GM18858 (cell line): ENCODE results near the gene AMZ1.

Source experiments
- ATAC-seq: cut with Tn5 transposase; IDR thresholded peaks from one replicate; pipeline ENCODE4 v1.9.1; 2021; ENCODE audit not compliant: unreplicated experiment

The AMZ1 gene

GRCh38 chr7:2650451-2650850 lies 37.6 kb upstream of the AMZ1 start:
- ATAC-seq: no peak

- no peak for ATAC-seq
Measured at GRCh38 chr7:2651336-2651735, 36.7 kb upstream of the AMZ1 start.

GRCh38 chr7:2651847-2652735 lies 35.9 kb upstream of the AMZ1 start:
- no peak for ATAC-seq

DNA sequence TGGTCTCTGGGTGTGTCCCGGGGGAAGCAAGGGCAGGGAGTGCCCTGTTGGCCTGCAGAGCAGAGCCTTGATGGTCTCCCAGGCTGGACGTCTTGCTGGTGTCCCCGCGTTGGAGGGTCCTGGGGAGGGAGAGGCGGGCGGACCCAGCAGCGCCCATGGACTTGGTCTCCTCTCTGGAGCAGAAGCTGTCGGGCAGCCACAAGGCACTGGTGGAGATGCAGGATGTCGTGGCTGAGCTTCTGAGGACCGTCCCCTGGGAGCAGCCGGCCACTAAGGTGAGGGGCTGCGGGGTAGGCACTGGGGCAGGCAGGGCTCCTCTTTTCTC lies 35.3 kb upstream of the AMZ1 start:
- no peak for ATAC-seq

DNA sequence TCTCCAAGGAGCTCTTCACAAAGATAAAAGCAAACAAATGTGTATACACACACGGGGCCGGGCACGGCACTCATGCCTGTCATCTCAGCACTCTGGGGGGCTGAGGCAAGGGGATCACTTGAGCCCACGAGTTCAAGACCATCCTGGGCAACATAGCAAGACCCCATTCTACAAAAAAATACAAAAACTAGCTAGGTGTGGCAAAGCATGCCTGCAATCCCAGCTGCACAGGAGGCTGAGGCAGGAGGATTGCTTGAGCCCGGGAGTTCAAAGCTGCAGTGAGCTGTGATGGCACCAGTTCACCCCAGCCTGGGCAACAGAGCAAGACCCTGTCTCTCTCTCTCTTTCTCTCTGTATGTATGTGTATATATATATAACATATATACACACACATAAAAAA lies 33.9 kb upstream of the AMZ1 start:
- ATAC-seq: no peak

DNA sequence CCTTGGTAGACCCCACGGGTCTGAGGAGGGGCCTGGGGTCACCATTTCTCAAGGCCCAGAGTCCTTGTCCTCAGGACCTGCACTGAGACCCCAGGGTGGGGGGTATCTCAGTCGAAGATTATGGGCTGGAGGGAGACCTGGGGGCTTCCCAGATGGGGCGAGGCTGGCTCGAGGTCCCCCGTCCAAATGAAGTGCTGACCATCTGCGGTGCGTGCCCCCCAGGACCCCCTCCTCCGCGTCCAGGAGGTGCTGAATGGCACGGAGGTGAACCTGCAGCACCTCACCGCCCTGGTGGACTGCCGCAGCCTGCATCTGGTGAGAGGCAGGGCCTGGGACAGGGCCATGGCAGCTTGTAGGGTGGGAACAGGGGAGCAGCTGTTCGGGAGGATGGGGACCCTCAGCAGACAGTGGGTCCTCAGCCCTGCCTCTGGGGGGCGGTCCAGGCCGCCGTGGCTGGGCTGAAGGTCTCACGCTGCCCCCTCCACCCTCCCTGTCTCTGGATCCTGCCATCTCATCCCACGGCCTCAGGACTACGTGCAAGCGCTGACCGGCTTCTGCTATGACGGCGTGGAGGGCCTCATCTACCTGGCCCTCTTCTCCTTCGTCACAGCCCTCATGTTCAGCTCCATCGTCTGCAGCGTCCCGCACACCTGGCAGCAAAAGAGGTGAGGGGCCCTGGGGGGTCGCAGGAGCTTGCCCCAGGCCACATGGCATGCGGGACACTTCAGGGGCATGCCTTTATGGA lies 32.0 kb upstream of the AMZ1 start:
- no peak for ATAC-seq

- ATAC-seq: no peak
Measured at GRCh38 chr7:2657208-2657607, 30.8 kb upstream of the AMZ1 start.

DNA sequence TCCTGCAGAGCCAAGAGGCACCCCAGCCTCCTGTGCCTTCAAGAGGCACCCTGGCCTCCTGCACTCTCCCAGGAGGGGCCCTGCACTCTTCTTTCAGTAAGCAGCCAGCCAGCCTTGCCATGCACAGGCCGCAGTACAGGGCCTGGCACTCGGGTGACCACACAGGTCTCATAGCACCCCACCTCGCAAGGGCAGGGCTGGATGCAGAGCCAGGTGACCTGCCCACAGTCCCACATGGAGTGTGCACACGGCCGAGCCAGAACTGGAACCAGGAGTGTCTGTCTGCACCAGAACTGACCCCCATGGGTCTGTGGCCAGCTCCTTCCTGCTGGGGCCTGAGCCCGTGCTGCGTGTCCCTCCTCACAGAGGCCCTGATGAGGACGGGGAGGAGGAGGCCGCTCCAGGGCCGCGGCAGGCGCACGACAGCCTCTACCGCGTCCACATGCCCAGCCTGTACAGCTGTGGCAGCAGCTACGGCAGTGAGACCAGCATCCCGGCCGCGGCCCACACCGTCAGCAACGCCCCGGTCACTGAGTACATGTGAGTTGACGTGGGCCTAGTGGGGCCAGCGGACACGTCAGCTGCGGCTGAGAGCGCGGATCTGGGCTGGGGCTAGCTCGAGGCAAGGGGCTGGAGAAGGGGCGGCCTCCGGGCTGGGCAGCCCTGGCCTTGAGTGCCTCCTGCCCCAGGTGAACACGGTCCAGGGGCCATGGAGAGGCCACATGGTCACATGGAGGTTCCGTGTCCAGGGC lies 29.9 kb upstream of the AMZ1 start:
- no peak for ATAC-seq

DNA sequence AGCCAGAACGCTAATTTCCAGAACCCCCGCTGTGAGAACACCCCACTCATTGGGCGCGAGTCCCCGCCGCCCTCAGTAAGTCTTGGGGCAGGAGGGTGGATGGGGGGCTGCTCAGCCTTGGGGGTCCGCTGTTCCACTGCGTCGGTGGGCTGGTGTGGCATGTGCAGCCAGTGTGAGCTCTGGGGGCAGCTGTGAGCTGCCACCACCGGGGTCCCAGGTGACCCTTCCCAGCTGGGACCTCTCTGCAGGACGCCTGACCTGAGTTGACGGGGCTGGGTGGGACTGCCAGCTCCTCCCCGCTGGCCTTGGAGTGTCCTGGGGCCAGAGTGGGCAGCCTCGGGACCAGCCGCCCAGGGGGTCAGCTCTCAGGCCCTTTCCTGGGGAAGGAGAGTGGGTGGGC lies 29.1 kb upstream of the AMZ1 start:
- no peak for ATAC-seq

DNA sequence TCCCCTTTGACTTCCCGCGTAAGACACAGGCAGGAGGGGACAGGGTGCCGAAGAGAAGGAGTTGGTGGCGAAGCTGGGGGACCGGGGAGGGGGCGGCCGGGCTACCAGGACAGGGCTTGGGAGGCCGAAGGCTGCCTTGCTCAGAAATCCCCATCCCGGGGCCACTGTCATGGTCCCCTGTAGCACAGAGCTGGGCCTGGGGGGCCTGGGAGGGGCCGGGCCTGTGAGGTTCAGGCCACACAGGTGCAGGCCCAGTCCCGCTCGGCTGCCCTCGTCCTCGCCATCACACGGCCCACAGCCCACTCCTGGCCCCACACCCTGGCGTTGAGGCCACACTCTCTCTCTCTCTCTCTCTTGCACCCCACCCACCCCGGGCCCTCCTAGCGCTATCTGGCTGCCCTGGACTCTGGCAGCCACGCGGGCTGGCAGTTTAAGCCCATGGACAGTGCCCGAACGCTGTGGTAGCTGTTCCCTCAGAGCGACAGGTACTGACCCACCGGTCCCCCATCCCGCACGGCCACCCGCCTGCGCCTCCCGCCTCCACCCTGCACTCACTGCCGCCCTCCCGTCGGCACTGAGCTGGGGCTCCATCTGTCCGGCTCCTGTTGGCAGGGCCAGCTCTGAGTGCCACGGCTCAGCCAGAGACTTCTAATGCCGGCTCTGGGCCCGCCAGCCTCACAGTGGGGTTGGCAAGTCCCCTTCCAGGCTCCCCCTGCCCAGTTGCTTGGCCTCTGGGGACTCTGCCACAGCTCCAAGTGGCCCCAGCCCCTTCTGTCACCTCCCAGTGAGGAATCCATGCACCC lies 28.2 kb upstream of the AMZ1 start:
- ATAC-seq: no peak

DNA sequence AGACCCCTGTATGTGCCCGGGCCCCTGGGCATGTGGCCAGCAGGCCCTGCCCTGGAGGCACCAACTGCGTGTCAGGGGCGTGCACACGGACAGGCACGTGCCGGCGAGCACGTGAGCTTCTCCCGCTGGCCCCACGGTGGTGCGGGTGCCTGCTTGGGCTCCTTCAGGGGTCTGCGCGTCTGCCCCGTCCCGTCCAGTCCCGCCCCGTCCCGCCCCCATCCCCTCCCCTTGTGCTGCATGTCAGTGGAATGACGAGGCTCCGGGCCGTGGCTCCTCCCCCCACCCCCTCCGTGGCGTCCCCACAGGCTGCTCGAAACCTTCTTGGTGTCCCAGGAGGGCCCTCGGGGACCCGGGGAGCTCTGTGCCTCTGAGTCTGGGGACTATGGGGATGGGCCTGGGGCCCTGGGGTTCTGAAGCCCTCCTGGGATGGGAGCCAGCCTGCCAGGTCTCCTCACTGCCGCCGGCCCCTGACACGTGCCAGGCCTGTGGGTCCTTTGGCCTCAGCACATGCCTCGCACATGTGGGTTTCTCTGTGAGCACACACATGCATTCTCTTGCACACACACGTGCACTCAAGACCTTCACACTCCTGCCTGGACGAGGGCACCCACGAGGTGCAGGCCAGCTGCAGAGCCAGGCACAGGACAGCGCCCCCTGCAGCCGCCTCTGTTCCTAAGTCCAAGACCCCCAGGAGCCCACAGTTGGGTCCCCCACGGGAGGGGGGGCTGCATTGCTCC lies 27.5 kb upstream of the AMZ1 start:
- ATAC-seq: no peak

DNA sequence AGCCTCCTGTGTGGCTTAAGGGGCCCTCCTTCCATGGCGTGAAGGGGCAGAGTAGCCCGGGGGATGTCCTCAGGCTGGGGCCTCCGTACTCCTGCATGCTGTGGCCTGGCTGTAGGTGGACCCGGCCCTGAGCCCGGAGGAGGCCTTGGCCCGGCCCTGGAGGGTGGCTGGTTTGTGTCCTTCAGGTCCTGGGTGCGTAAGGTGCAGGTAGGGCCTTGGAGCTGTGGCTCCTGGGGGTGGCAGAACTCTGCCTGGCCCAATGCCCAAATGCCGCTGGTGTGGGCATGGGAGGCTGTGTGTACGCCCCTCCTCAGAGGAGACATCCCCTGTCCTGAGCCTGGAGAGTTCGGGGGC lies 26.9 kb upstream of the AMZ1 start:
- no peak for ATAC-seq

DNA sequence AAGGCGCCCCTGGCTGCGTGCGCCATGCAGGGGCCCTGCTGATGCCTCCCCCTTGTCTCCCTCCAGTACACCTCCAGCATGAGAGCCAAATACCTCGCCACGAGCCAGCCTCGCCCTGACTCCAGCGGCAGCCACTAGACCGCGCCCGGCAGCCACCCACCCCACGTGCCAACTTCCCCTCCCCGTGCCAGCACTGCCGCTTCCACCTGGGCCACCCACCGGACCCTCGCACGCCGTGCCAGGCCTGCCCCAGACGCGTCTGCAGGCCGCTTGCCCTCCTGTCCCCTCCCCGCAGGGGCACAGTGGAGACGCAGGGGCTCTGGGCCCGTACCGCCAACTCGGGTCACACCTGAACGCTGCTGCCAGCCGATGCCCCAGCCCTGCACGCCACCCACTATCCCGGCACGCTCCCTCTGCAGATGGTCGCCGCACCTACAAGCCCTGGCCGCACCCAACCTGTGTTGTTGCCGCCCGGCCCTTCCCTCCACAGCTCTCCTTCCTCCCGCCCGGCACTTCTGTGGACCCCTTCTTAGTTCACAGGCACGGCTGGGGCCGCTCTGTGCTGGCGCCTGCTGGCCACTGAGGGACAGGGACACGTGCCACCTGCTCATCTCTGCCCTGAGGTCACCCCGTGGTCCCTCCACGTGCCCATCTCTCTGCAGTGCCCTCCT lies 26.3 kb upstream of the AMZ1 start:
- ATAC-seq: no peak

GRCh38 chr7:2662273-2663120 lies 25.5 kb upstream of the AMZ1 start:
- no peak for ATAC-seq

DNA sequence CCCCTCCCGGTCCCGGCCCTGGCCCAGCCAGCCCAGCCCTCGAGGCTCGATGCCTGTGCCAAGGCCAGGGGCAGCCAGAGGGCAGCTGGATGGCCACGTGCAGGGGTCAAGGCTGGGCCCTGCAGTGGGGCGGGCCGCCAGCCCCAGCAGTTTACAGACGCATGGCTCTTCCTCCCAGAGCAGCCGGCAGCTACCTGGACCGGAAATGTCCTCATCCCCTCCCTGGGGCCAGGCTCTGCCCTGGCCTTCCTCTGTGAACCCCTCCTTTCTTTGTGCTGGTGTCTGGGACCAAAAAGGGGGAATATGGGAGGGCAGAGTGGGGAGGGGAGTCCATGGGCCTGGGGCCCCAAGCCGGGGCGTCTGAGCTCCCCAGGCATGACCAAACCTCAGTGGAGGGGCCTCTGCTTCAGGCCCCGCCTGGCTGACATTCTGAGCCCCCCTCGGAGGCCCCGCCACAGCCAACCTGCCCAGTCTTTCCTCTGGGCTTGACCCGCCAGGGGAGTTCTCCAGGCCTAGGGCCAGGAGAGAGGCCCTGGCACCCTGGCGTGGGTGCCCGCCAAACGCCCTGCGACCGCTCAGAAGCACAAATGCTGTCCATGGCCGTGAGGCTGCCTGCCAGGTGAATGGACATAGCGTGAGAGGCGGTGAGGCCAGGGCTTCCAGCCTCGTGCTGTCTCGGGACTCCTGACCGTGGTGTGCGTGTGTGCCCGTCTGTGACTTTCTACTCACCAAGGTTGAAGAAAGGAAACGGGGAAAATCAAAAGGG lies 24.7 kb upstream of the AMZ1 start:
- no peak for ATAC-seq

DNA sequence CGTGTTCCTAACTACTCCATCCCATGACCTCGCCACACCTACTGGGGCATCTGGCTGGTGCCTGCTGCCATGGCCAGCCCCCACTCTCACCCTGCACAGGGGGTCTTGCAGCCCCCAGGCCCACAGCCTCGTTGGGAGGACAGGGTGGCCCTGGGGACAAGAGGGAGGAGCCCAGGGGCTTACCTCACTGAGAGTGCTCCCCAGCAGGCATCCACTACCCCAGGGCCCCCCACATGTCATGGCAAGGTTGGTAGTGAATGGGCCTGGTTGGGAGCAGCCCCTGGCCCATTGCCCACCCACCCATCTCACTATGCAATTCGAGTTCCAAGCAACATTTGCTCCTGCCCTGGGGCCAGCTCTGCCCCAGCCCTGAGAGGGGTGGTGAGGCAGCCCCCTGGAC lies 24.0 kb upstream of the AMZ1 start:
- ATAC-seq: no peak

DNA sequence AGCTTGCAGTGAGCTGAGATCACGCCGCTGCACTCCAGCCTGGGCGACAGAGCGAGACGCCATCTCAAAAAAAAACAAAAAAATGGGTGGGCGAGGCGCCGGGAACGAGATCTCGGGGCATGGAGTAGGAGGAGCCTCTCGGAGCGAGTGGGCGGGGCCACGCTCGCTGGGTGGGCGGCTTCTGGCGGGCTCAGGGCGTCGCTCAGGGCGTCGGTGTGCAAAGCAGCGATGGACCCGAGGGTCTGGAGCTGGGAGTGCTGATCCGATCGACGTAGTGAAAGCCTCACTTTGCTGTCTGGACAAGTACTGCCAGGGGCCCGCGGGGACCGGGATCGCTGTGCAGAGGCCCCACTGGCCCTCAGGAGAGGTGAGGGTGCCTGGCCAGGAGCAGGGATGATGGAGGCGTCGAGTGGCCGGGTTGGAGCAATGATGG lies 22.6 kb upstream of the AMZ1 start:
- ATAC-seq: no peak

DNA sequence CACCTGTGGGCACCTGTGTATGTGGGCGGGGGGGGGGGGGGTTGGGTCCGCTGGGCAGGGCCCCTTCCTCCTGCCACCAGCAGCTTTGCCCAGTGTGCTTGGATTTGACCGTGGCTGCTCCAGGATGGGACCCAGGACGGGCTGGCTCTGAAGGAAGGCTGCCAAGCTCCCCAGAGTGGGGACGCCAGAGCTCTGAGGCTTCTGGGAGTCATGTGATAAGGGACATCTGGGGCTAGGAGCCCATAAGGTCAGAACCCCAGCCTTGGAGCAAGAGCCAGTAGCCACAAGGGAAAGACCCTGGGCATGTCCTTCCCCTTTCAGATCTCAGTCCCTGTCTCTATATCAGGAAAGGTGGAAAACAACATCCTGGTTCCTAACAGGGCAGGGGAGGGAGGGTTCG lies 21.8 kb upstream of the AMZ1 start:
- ATAC-seq: no peak
